ENCODE data around the gene HGS.

GRCh38 chr17:81715872-81716673 lies 32.3 kb downstream of the HGS start:
- TF ChIP-seq POLR2AphosphoS5 (IDR thresholded peaks at IDR 0.05; ENCODE audit: low read depth, low read length) (no peak), POLR2A (IDR thresholded peaks at IDR 0.05; ENCODE audit: low read depth, low read length) (no peak), PAX5 (IDR thresholded peaks at IDR 0.05; ENCODE audit: insufficient read depth, low read length, severe bottlenecking) (no peak), SPI1 (IDR thresholded peaks at IDR 0.05; ENCODE audit: low read depth, low read length) (no peak), POU2F2 (IDR thresholded peaks at IDR 0.05; ENCODE audit: low read depth, low read length) (no peak)
